Activated CD8-positive, alpha-beta memory T cell treated with anti-CD3 and anti-CD28 coated beads, Interleukin-2, amount 10 ng/mL, durations not matched to agents 7 days and 5 days (primary cell): ENCODE measurements around the gene CLIC6. TPM values are rescaled to one million over a fixed set of nuclear protein-coding genes. Genes with fewer than 3 reads are reported as not detected.

Source experiments
- ATAC-seq: fragments of 150-1000 bp; cut with Tn5 transposase; one replicate; pipeline ENCODE4 v1.10.0; 2021; ENCODE audit warnings: moderate library complexity
- CTCF ChIA-PET: fragments of 350-600 bp; sonication (Branson Sonifier 250); formaldehyde crosslinking; loops from one replicate; lab custom pipeline; 2021; ENCODE audit warnings: antibody characterized with exemption; lab: Charles Lee
- DNase-seq: peaks from one replicate; pipeline ENCODE4 v3.0.0-alpha.2; 2020
- H3K27ac Mint-ChIP-seq: one replicate; pipeline ENCODE4 v1.8.0; 2021; ENCODE audit warnings: mild to moderate bottlenecking, mixed read lengths
- H3K27me3 Mint-ChIP-seq: one replicate; pipeline ENCODE4 v1.8.0; 2021; ENCODE audit warnings: mixed read lengths
- H3K36me3 Mint-ChIP-seq: one replicate; pipeline ENCODE4 v1.8.0; 2021; ENCODE audit warnings: mild to moderate bottlenecking, mixed read lengths
- H3K4me1 Mint-ChIP-seq: one replicate; pipeline ENCODE4 v1.8.0; 2021; ENCODE audit warnings: mixed read lengths
- H3K4me3 Mint-ChIP-seq: one replicate; pipeline ENCODE4 v1.8.0; 2021; ENCODE audit warnings: mild to moderate bottlenecking, moderate library complexity, mixed read lengths
- H3K9me3 Mint-ChIP-seq: one replicate; pipeline ENCODE4 v1.8.0; 2022; ENCODE audit warnings: low read depth, mixed read lengths
- total RNA-seq, 2 experiments: library from RNA; stranded (reverse); gene quantifications; one replicate each; pipeline ENCODE4 v1.2.3, GENCODE V29; 2021

Gene CLIC6
- under 1 TPM in 1 of 2 experiments, not detected in 1; 0.47 TPM for total RNA-seq

DNA sequence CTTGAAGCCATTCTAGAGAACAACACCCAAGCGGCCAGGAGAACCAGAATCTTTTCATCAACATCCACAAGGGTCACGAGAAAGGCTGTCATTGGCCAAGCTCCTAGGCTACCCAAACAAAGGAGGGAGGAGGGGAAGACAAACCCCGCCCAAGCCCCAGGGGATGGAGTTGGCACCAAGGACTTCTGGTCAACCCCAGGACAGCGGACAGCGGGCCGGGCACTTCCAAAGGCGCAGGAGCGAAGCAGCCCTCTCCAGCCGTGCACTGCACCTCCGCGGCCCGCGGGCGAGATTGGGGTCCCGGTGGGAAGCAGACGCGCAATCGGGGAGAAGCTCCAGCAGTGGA lies at the start of gene CLIC6:
Gene CLIC6, plus strand, starts transcription at position 192 of the 346 bp plus-strand sequence. CDS start 395 bp downstream, outside the sequence.
- Mint-ChIP-seq H3K36me3 (no peaks in the 10 kb centered on the region), H3K4me3 (no peak within 1 kb of the TSS), H3K4me1 (peaks cover 2% of the 10 kb centered on the region), H3K9me3 (no peaks in the 10 kb centered on the region), H3K27ac (no peak within 1 kb of the TSS), H3K27me3 (peaks cover 72% of the 10 kb centered on the region)
- CTCF ChIA-PET = no interaction called here
- DNase-seq (no peak), ATAC-seq (no peak)

- Mint-ChIP-seq H3K9me3 (no peaks in the 10 kb centered on the region), H3K27me3 (peaks cover 32% of the 10 kb centered on the region), H3K4me1 (peaks cover 9% of the 10 kb centered on the region), H3K27ac (no peak overlapping the region), H3K36me3 (no peaks in the 10 kb centered on the region), H3K4me3 (no peak overlapping the region)
- no peak for DNase-seq
- CTCF ChIA-PET = interaction anchor here (0.6 to 1.2 kb wide), 3 partner anchors 8 to 11 kb away, joined by 3 read pairs; no protein-coding TSS in a partner anchor
- no peak for ATAC-seq
These were observed 48.7 kb upstream of the CLIC6 start for GRCh38 chr21:34619841-34620665.

DNA sequence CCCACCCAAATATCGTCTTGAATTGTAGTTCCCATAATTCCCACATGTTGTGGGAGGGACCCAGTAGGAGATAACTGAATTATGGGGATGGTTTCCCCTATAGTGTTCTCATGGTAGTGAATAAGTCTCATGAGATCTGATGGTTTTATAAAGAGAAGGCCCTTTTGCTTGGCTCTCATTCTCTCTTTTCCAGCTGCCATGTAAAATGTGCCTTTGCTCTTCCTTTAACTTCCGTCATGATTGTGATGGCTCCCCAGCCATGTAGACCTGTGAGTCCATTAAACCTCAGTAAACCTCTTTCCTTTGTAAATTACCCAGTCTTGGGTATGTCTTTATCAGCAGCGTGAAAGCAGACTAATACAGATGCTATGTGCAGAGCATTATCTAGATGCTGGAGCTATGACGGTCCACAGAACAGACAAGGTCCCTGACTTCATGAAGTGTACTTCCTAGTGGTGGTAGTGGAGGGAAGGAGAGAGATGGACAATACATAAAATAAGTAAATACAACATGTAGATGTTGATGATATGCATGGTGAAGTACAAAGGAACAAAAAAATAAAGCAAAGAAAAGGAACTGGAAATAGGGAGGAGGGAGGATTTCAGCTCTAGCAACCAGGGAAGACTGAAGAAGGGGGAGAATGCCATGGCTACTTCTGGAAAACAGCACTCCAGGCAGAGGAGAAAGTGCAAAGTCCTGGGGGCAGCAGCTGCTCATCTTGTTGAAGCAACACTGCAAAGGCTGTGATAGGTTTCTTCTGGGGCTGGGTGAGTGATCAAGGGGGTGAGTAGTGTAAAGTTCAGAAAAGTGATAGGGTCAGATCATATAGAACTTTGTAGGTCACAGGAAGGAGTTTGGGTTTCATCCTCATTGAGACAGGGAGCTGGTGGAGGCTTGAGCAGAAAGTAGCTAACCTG lies 47.1 kb upstream of the CLIC6 start:
- no peak for DNase-seq

GRCh38 chr21:34623516-34623915 lies 45.3 kb upstream of the CLIC6 start:
- H3K4me1 Mint-ChIP-seq = no peaks in the 10 kb centered on the region
- CTCF ChIA-PET = no interaction called here
- DNase-seq (no peak), ATAC-seq (no peak)
- H3K36me3 Mint-ChIP-seq = no peaks in the 10 kb centered on the region
- H3K27ac Mint-ChIP-seq = no peak overlapping the region
- peaks cover 36% of the 10 kb centered on the region for H3K27me3 Mint-ChIP-seq
- no peaks in the 10 kb centered on the region for H3K9me3 Mint-ChIP-seq
- no peak overlapping the region for H3K4me3 Mint-ChIP-seq

More for the DNA sequence above, 47.1 kb upstream of the CLIC6 start:
- Mint-ChIP-seq H3K27me3 (peaks cover 42% of the 10 kb centered on the region), H3K4me3 (no peak overlapping the region), H3K9me3 (no peaks in the 10 kb centered on the region), H3K36me3 (no peaks in the 10 kb centered on the region), H3K27ac (no peak overlapping the region), H3K4me1 (peaks cover 4% of the 10 kb centered on the region)
- ATAC-seq = no peak
- CTCF ChIA-PET = interaction anchor here (0.8 to 1.1 kb wide), 2 partner anchors 9 to 12 kb away, joined by 3 read pairs; no protein-coding TSS in a partner anchor

GRCh38 chr21:34625030-34625593 lies 43.7 kb upstream of the CLIC6 start:
- Mint-ChIP-seq H3K36me3 (no peaks in the 10 kb centered on the region), H3K27ac (no peak overlapping the region), H3K4me3 (no peak overlapping the region), H3K27me3 (peaks cover 34% of the 10 kb centered on the region), H3K9me3 (no peaks in the 10 kb centered on the region), H3K4me1 (no peaks in the 10 kb centered on the region)
- ATAC-seq (no peak), DNase-seq (no peak)
- CTCF ChIA-PET = interaction anchor here (1.0 to 1.6 kb wide), 2 partner anchors 11 to 22 kb away, joined by 3 to 4 read pairs; no protein-coding TSS in a partner anchor

DNA sequence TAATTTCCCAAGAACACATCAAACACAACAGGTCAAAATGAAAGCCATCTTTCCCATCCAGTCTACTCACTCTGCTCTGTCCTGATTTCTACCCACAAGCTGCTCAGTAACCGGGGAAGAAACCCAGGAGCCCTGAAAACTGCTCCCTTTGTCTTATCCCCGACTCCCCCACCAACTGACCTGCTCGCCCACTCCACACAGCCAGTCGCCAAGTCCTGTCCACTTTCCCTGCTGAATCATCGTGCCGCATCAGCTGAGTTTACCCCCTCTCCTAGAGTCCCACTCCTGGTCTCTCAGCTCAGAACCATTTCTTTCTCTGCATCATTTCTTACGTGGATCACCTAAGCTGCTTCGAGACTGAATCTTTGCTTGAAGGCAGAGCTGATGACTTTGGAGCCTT lies 42.7 kb upstream of the CLIC6 start:
- Mint-ChIP-seq H3K4me3 (no peak overlapping the region), H3K4me1 (no peaks in the 10 kb centered on the region), H3K36me3 (no peaks in the 10 kb centered on the region), H3K27ac (no peak overlapping the region), H3K9me3 (no peaks in the 10 kb centered on the region), H3K27me3 (peaks cover 33% of the 10 kb centered on the region)
- no peak for DNase-seq
- ATAC-seq = no peak
- CTCF ChIA-PET = interaction anchor here (1.0 to 1.6 kb wide), 2 partner anchors 10 to 23 kb away, joined by 3 to 4 read pairs; no protein-coding TSS in a partner anchor

DNA sequence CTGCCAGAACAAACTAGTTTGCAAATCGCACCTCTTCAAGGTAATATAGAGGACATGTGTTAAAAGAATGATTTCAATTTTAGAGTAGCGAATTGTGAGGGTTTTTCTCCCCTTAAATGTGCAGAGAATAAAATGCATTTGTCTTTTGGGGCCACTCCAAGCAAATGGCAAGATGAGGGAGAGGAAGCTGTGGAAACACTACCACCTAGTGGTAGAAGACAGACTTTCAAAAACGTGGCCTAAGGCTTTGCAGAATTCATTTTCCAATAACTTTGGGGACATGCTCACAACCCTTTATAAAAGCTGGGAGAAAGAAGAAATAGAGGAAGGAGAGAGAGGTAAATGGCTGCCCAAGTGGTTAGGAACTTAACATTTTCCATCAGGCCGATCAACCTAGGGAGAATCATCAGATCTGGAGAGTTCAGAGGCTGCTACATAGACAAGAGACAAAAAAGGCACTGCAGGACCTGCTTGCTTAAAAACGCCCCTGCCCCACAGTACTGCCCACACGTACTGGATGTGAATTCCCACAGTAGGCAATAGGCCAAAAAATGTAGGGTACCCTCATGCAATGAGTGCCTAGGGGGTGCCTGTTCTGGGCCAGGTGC lies 38.2 kb upstream of the CLIC6 start:
- Mint-ChIP-seq H3K27me3 (peaks cover 26% of the 10 kb centered on the region), H3K4me3 (no peak overlapping the region), H3K27ac (no peak overlapping the region), H3K36me3 (no peaks in the 10 kb centered on the region), H3K4me1 (no peaks in the 10 kb centered on the region), H3K9me3 (no peaks in the 10 kb centered on the region)
- peak; percentile 70 for ATAC-seq
- CTCF ChIA-PET = interaction anchor here (0.7 to 3.2 kb wide), 16 partner anchors 10 to 270 kb away, joined by 3 to 14 read pairs (median 4); partner anchors contain the start of gene RCAN1
- no peak for DNase-seq

GRCh38 chr21:34632498-34632897 lies 36.3 kb upstream of the CLIC6 start:
- Mint-ChIP-seq H3K4me1 (peaks cover 1% of the 10 kb centered on the region), H3K4me3 (no peak overlapping the region), H3K36me3 (no peaks in the 10 kb centered on the region), H3K9me3 (no peaks in the 10 kb centered on the region), H3K27ac (no peak overlapping the region), H3K27me3 (peaks cover 25% of the 10 kb centered on the region)
- no peak for DNase-seq
- ATAC-seq = no peak
- CTCF ChIA-PET = interaction anchor here (0.6 to 3.2 kb wide), 4 partner anchors 8 to 1394 kb away, joined by 3 to 14 read pairs (median 5); no protein-coding TSS in a partner anchor

- Mint-ChIP-seq H3K9me3 (peaks cover 6% of the 10 kb centered on the region), H3K4me1 (peaks cover 26% of the 10 kb centered on the region), H3K27me3 (peaks cover 25% of the 10 kb centered on the region), H3K27ac (no peak overlapping the region), H3K36me3 (peaks cover 14% of the 10 kb centered on the region), H3K4me3 (no peak overlapping the region)
- DNase-seq (no peak), ATAC-seq (no peak)
- CTCF ChIA-PET = interaction anchor here (0.7 to 1.1 kb wide), 2 partner anchors 10 to 1596 kb away, joined by 3 to 4 read pairs; no protein-coding TSS in a partner anchor
These were observed 33.5 kb upstream of the CLIC6 start for GRCh38 chr21:34635307-34635706.

- H3K27ac Mint-ChIP-seq = no peak overlapping the region
- no peak for ATAC-seq
- H3K4me1 Mint-ChIP-seq = peaks cover 40% of the 10 kb centered on the region
- H3K4me3 Mint-ChIP-seq = no peak overlapping the region
- no peak for DNase-seq
- peaks cover 6% of the 10 kb centered on the region for H3K9me3 Mint-ChIP-seq
- CTCF ChIA-PET = interaction anchor here (1.5 kb wide), 1 partner anchor 275 kb away, joined by 5 read pairs; no protein-coding TSS in a partner anchor
- peaks cover 16% of the 10 kb centered on the region for H3K36me3 Mint-ChIP-seq
- H3K27me3 Mint-ChIP-seq = peaks cover 25% of the 10 kb centered on the region
These were observed 31.8 kb upstream of the CLIC6 start for GRCh38 chr21:34636961-34637360.

DNA sequence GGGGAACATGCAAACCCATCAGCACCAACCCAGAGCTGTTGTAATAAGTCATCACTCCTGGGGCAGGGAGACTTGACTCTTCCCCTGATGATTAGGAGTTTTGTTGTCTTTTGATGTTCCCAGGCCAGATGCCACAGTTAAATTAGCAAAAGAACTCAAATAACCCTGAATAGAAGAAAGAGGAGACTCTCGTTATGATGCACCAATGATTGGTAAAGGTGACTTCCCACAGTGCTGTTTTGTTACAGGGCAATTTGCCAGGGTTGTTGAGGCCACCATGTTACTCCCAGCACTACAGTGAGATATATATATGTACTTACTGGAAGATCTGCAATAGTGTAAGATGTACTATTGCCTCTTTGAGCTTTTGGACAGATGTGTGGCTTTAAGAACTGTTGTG lies 29.5 kb upstream of the CLIC6 start:
- peaks cover 48% of the 10 kb centered on the region for H3K4me1 Mint-ChIP-seq
- peaks cover 16% of the 10 kb centered on the region for H3K36me3 Mint-ChIP-seq
- peaks cover 14% of the 10 kb centered on the region for H3K27me3 Mint-ChIP-seq
- ATAC-seq (no peak), DNase-seq (no peak)
- H3K27ac Mint-ChIP-seq = peak overlapping the region; percentile 93
- H3K9me3 Mint-ChIP-seq = peaks cover 6% of the 10 kb centered on the region
- CTCF ChIA-PET = interaction anchor here (0.8 to 1.7 kb wide), 4 partner anchors 7 to 277 kb away, joined by 3 to 5 read pairs (median 4); no protein-coding TSS in a partner anchor
- H3K4me3 Mint-ChIP-seq = no peak overlapping the region
